GM13976 (cell line): ENCODE measurements around the gene GP1BB.

ENCODE experiments used
- DNase-seq: peaks from one replicate; pipeline ENCODE4 v3.0.0; 2012; ENCODE audit warnings: low spot score
- in situ Hi-C: fragments of 300-500 bp; cut with MboI; formaldehyde crosslinking; loops from one replicate; pipeline ENCODE4 v1.12.0; 2022; ENCODE audit warnings: low sequenced_read_pairs, mixed read lengths, inconsistent platforms; ENCODE audit not compliant: unreplicated experiment
- TF ChIP-seq, protein P1 (sequence below): IDR thresholded peaks from 2 replicates; pipeline ENCODE4 v1.5.1; 2012; ENCODE audit warnings: borderline replicate concordance, mild to moderate bottlenecking; ENCODE audit not compliant: insufficient read depth; ENCODE audit errors: extremely low read depth, missing control alignments, control extremely low read depth

The GP1BB gene

DNA sequence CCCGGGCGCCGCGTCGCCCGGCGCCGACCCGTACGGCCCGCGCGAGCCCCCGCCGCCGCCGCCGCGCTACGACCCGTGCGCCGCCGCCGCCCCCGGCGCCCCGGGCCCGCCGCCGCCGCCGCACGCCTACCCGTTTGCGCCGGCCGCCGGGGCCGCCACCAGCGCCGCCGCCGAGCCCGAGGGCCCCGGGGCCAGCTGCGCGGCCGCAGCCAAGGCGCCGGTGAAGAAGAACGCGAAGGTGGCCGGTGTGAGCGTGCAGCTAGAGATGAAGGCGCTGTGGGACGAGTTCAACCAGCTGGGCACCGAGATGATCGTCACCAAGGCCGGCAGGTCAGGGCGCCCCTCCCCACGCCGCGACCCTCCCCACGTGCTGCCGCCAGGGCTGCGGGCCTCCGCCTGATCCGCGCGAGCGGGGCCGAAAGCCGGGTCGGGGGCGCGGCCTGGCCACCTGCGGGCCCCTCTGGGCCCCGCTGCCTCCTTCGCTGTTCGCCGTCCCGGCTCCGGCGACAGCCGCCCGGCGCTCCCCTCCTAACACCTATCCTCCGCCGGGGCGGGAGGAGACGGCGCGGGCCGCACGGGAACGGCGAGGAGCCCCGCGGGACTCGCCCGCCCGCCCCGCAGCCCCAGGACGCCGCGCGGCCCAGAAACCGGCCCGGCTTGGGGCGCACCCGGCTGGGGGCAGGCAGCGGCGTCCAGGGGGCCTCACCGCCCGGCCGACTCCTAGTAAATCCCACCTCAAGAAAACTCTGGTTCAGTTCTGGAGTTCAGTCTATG is 37.8 kb downstream of the GP1BB start:
- TF ChIP-seq, protein P1, sequence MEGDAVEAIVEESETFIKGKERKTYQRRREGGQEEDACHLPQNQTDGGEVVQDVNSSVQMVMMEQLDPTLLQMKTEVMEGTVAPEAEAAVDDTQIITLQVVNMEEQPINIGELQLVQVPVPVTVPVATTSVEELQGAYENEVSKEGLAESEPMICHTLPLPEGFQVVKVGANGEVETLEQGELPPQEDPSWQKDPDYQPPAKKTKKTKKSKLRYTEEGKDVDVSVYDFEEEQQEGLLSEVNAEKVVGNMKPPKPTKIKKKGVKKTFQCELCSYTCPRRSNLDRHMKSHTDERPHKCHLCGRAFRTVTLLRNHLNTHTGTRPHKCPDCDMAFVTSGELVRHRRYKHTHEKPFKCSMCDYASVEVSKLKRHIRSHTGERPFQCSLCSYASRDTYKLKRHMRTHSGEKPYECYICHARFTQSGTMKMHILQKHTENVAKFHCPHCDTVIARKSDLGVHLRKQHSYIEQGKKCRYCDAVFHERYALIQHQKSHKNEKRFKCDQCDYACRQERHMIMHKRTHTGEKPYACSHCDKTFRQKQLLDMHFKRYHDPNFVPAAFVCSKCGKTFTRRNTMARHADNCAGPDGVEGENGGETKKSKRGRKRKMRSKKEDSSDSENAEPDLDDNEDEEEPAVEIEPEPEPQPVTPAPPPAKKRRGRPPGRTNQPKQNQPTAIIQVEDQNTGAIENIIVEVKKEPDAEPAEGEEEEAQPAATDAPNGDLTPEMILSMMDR, result no peak
- DNase-seq, result no peak
- in situ Hi-C loops, result no loop called here

DNA sequence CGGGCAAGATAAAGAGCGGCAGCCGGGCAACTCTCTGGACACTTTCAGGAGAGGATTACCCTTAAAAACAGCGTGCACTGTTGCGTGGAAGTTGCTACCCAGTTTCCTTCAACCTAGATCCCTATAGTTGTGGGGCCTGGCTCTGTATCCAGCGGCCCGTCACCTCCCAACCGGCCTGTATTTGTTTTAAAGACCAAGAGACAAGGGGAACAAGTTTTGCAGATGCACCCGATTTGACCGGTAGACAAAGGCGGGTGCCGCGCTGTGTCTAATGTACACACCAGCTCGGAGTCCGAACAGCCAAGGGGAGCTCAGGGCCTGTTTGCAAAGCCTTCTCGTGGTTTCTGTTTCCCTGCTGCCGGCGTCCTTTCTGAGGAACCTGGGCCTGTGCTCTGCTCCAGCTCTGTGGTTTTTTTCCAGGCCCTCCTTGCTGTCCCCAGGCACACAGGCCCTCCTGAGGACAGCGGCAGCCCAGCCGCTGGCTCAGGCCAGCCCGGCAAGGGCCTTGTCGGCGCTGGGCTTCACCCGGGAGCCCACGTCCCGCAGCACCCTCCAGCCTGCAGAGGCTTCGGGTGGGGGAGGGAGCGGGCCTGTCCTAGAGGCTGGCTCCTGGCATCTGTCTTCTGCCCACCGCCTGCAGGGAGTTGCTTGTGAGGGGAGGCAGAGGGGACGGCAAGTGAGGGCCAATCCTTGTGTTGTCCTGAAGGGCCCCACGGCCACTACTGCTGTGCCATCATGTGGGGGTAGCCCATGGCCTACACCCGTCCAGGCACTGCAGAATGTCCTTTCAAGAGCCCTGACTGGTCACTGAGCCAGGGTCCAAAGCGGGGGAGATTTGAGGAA is 38.6 kb downstream of the GP1BB start:
- in situ Hi-C loops, result no loop called here
- DNase-seq, result no peak
- TF ChIP-seq, protein P1, result no peak

DNA sequence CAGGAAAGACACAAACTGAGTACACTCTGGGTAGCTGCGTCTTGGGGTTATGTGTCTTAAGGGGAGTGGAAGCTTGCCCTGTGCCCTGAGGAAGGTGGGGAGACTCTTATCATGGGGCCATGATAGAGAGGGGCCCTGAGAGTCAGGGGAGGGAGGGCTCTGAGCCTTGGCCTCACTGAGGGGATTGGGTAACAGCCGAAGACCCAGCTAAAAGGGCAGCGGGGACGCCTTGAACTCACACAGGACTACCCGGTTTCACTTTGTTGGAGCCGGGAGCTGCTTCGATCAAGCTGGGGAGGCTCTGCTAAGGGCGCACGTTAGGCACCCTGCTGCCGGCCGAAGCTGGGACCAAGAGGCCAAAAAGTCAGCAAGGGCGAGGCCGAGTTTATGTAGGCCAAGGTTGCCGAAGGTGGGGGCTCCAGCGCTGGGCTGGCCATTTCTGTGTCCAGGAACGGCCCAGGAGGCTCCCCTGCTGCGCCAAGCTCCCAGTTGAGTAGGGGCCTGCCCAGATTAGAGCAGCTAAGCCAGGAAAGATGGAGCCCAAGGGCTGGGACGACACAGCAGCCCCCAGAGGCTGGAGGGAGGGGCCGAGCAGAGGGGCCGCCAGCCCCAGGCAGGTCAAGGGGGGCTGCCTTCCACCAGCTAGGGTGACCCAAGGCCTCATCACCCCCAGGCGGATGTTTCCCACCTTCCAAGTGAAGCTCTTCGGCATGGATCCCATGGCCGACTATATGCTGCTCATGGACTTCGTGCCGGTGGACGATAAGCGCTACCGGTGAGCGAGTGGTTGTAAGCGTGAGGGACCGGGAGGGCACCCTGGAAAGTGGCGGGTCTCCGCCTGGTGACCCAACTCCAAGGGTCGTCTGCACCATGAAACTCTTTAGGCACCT is 39.5 kb downstream of the GP1BB start:
- TF ChIP-seq, protein P1, result no peak
- DNase-seq, result no peak
- in situ Hi-C loops, result no loop called here

DNA sequence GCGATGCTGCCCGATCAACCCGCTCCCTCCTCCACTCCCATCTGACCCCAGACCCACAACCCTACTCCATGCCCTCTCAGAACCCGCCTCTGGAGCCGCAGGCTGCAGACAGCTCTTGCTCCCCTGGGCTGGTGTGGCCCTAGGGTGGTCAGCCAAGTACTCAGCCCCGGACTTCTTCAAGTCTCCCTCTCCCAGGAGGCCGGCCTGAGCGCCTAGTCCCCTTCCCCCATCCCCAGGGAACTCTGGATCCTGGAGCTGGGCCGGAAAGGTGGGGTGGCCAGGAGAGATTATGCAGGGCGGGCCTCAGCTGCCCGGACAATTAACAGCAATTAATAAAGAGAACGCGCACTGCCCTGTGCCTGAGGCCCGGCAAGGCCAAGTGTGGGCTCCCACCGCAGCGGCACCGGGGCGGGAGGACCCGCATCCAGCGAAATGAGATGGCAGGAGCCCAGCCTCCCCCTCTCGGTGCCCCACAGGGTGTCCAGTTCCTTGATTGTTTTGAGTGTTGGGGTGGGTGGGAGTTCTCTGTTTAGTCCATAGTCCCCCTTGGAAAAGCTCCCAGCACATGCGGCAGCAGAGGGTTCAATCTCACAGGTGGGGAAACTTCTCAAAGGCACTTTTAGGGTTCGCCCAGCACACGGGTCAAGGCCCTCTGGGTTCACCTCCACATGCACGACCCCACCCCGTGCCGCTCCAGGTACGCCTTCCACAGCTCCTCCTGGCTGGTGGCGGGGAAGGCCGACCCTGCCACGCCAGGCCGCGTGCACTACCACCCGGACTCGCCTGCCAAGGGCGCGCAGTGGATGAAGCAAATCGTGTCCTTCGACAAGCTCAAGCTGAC is 40.3 kb downstream of the GP1BB start:
- TF ChIP-seq, protein P1, result no peak
- DNase-seq, result no peak
- in situ Hi-C loops, result no loop called here

DNA sequence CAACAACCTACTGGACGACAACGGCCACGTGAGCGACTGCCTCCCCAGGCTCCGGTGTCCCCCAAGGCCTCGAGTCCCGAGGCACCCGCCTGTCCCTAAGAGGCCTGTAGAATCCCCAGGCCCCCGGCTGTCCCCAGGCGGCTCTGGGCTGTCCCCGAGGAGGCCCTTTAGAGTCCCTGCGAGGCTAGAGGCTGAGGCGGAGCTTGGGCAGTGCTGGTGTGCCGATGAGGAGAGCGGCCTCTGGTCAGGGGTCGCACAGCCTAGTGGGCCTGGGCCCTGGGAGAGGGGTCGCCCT is 40.9 kb downstream of the GP1BB start:
- DNase-seq, result no peak
- in situ Hi-C loops, result no loop called here
- TF ChIP-seq, protein P1, result no peak
